A549 (cell line): ENCODE results near the gene ZNF219.

Experiments used
- HMGXB4 ChIP-seq: fragments of 250-450 bp; sonication (Bioruptor Pico); IDR thresholded peaks from 2 replicates; pipeline ENCODE4 v1.5.0; 2021; ENCODE audit warnings: mild to moderate bottlenecking, moderate library complexity, borderline replicate concordance
- NR3C1 ChIP-seq: fragments of >200 bp; sonication (Bioruptor Twin); formaldehyde crosslinking; IDR thresholded peaks from 3 replicates; pipeline ENCODE4 v1.6.1; 2017
- POLR2A ChIP-seq: IDR thresholded peaks from 2 replicates; pipeline ENCODE4 v1.6.1; 2012; ENCODE audit warnings: mild to moderate bottlenecking, low read length
- RARB ChIP-seq: fragments of 250-450 bp; sonication (Bioruptor Pico); IDR thresholded peaks from 2 replicates; pipeline ENCODE4 v1.8.0; 2021; ENCODE audit warnings: mild to moderate bottlenecking, moderate library complexity
- TF ChIP-seq, protein P1 (sequence below): IDR thresholded peaks from 2 replicates; pipeline ENCODE4 v1.6.1; 2012; ENCODE audit warnings: low read depth, borderline replicate concordance
- TF ChIP-seq, protein P2 (sequence below): fragments of >200 bp; sonication (Bioruptor Twin); formaldehyde crosslinking; IDR thresholded peaks from 3 replicates; pipeline ENCODE4 v1.5.1; 2016

GRCh38 chr14:21074398-21075272, 23.8 kb downstream of the ZNF219 start:
- TF ChIP-seq, protein P1, sequence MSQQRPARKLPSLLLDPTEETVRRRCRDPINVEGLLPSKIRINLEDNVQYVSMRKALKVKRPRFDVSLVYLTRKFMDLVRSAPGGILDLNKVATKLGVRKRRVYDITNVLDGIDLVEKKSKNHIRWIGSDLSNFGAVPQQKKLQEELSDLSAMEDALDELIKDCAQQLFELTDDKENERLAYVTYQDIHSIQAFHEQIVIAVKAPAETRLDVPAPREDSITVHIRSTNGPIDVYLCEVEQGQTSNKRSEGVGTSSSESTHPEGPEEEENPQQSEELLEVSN, result no peak
- TF ChIP-seq, protein P2, sequence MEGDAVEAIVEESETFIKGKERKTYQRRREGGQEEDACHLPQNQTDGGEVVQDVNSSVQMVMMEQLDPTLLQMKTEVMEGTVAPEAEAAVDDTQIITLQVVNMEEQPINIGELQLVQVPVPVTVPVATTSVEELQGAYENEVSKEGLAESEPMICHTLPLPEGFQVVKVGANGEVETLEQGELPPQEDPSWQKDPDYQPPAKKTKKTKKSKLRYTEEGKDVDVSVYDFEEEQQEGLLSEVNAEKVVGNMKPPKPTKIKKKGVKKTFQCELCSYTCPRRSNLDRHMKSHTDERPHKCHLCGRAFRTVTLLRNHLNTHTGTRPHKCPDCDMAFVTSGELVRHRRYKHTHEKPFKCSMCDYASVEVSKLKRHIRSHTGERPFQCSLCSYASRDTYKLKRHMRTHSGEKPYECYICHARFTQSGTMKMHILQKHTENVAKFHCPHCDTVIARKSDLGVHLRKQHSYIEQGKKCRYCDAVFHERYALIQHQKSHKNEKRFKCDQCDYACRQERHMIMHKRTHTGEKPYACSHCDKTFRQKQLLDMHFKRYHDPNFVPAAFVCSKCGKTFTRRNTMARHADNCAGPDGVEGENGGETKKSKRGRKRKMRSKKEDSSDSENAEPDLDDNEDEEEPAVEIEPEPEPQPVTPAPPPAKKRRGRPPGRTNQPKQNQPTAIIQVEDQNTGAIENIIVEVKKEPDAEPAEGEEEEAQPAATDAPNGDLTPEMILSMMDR, result no peak
- no peak for TF ChIP-seq RARB (CRISPR knock-in tag)
- TF ChIP-seq HMGXB4 (CRISPR knock-in tag), result no peak
- no peak for TF ChIP-seq NR3C1
- TF ChIP-seq POLR2A, result no peak
